ENCODE data around the gene ZGPAT.

- no peak for TF ChIP-seq CTCF (IDR thresholded peaks at IDR 0.05; ENCODE audit: low read length)
- TF ChIP-seq EZH2 (IDR thresholded peaks at IDR 0.05; ENCODE audit: borderline replicate concordance, low read length), result no peak
Measured at GRCh38 chr20:63664143-63664851, 43.5 kb upstream of the ZGPAT start.
